Liver (tissue), 9 donors: ENCODE data around the gene RTN1. TPM values are rescaled to one million over a fixed set of nuclear protein-coding genes. Genes with fewer than 3 reads are reported as not detected.

ENCODE experiments used
- DNase-seq: peaks from one replicate; pipeline ENCODE4 v3.0.0-alpha.2; 2017; ENCODE audit warnings: low spot score
- H3K27ac ChIP-seq, 2 donors: one replicate each; pipeline ENCODE4 v1.7.0; 2013; ENCODE audit warnings: inconsistent platforms in 2 of 2, low read length in 2 of 2, control low read depth in 1 of 2, low read depth in 1 of 2, mild to moderate bottlenecking in 1 of 2
- H3K27me3 ChIP-seq, 4 donors: one replicate each; pipeline versions ENCODE4 v1.6.1 to v1.7.0; 2013; ENCODE audit warnings: low read length in 3 of 4, inconsistent platforms in 1 of 4, mild to moderate bottlenecking in 1 of 4, moderate library complexity in 1 of 4; ENCODE audit not compliant: control insufficient read depth in 4 of 4, insufficient read depth in 4 of 4
- H3K36me3 ChIP-seq, 4 donors: one replicate each; pipeline versions ENCODE4 v1.6.1 to v1.7.0; 2013; ENCODE audit warnings: low read length in 3 of 4, mild to moderate bottlenecking in 3 of 4, low read depth in 1 of 4, moderate library complexity in 1 of 4; ENCODE audit not compliant: control insufficient read depth in 4 of 4, insufficient read depth in 3 of 4
- H3K4me1 ChIP-seq, 4 donors: one replicate each; pipeline versions ENCODE4 v1.6.1 to v1.7.0; 2013; ENCODE audit warnings: low read length in 3 of 4, mild to moderate bottlenecking in 3 of 4, moderate library complexity in 1 of 4; ENCODE audit not compliant: control insufficient read depth in 4 of 4, insufficient read depth in 4 of 4
- H3K4me3 ChIP-seq, 3 donors: one replicate each; pipeline versions ENCODE4 v1.6.1 to v1.7.0; 2013; ENCODE audit warnings: low read length in 3 of 3, control low read depth in 1 of 3, low read depth in 1 of 3, mild to moderate bottlenecking in 1 of 3
- H3K9ac ChIP-seq, 2 donors: one replicate each; pipeline ENCODE4 v1.7.0; 2013; ENCODE audit warnings: low read length in 2 of 2, mild to moderate bottlenecking in 2 of 2, moderate library complexity in 2 of 2, control low read depth in 1 of 2, low read depth in 1 of 2
- H3K9me3 ChIP-seq, 4 donors: one replicate each; pipeline versions ENCODE4 v1.6.1 to v1.7.0; 2013; ENCODE audit warnings: low read length in 3 of 4; ENCODE audit not compliant: control insufficient read depth in 4 of 4
- EGR1 ChIP-seq, 2 donors: IDR thresholded peaks; 2 replicates each; pipeline ENCODE4 v1.6.1; 2016 to 2018; ENCODE audit warnings: antibody characterized with exemption in 2 of 2, low read depth in 2 of 2
- FOXA1 ChIP-seq: IDR thresholded peaks from 2 replicates; pipeline ENCODE4 v1.6.1; 2016; ENCODE audit warnings: antibody characterized with exemption
- FOXA2 ChIP-seq: IDR thresholded peaks from 2 replicates; pipeline ENCODE4 v1.6.1; 2016; ENCODE audit warnings: antibody characterized with exemption
- GABPA ChIP-seq, 2 donors: IDR thresholded peaks in 1 of 2; conservative IDR thresholded peaks in 1 of 2; 2 replicates each; pipeline ENCODE4 v1.6.1; 2016; ENCODE audit warnings: antibody characterized with exemption in 2 of 2, mild to moderate bottlenecking in 1 of 2, moderate library complexity in 1 of 2
- HNF4A ChIP-seq, 2 donors: conservative IDR thresholded peaks; 2 replicates each; pipeline ENCODE4 v1.6.1; 2016; ENCODE audit warnings: antibody characterized with exemption in 2 of 2, mild to moderate bottlenecking in 2 of 2
- HNF4G ChIP-seq: IDR thresholded peaks from 2 replicates; pipeline ENCODE4 v1.6.1; 2016; ENCODE audit warnings: antibody characterized with exemption
- JUND ChIP-seq, 2 donors: IDR thresholded peaks; 2 replicates each; pipeline ENCODE4 v1.6.1; 2016; ENCODE audit warnings: antibody characterized with exemption in 2 of 2
- NR2F2 ChIP-seq: IDR thresholded peaks from 2 replicates; pipeline ENCODE4 v1.6.1; 2016; ENCODE audit warnings: antibody characterized with exemption
- RAD21 ChIP-seq, 2 donors: IDR thresholded peaks; 2 replicates each; pipeline ENCODE4 v1.6.1; 2016; ENCODE audit warnings: antibody characterized with exemption in 2 of 2, mild to moderate bottlenecking in 2 of 2
- SP1 ChIP-seq: IDR thresholded peaks from 2 replicates; pipeline ENCODE4 v1.6.1; 2018; ENCODE audit warnings: antibody characterized with exemption, mild to moderate bottlenecking
- TAF1 ChIP-seq: conservative IDR thresholded peaks from 2 replicates; pipeline ENCODE4 v1.6.1; 2016; ENCODE audit warnings: antibody characterized with exemption, mild to moderate bottlenecking
- WGBS: extraction: QIAGEN DNeasy Blood & Tissue Kit; methylation state at CpG from one replicate; pipeline ENCODE4 v1.1.7; 2013; 5-methylcytosine and 5-hydroxymethylcytosine counted together
- polyA plus RNA-seq, 2 donors: library from polyadenylated mRNA; stranded (reverse) in 1 of 2; unstranded in 1 of 2; fragments of 200-250 nt in 1 of 2; fragments of >200 nt in 1 of 2; fragmentation: Nextera tagmentation in 1 of 2; extraction: Ambion mirVana in 1 of 2; gene quantifications; one replicate each; pipeline versions ENCODE4 v1.2.1 to v1.2.3, GENCODE V29; 2013 to 2015
- total RNA-seq, 2 donors: library from RNA; depleted of rRNA; stranded (reverse); fragments of >200 nt; gene quantifications; one replicate each; pipeline ENCODE4 v1.2.3, GENCODE V29; 2014
- TF ChIP-seq, protein P1 (sequence below): IDR thresholded peaks from 2 replicates; pipeline ENCODE4 v1.6.1; 2016; ENCODE audit warnings: antibody characterized with exemption
- TF ChIP-seq, protein P2 (sequence below): IDR thresholded peaks from 2 replicates; pipeline ENCODE4 v1.6.1; 2016; ENCODE audit warnings: antibody characterized with exemption
- TF ChIP-seq, protein P3 (sequence below): IDR thresholded peaks from 2 replicates; pipeline ENCODE4 v1.6.1; 2016; ENCODE audit warnings: antibody characterized with exemption
- TF ChIP-seq, protein P4 (sequence below): IDR thresholded peaks from 2 replicates; pipeline ENCODE4 v1.6.1; 2016; ENCODE audit warnings: antibody characterized with exemption, mild to moderate bottlenecking
- TF ChIP-seq, protein P5 (sequence below): fragments of 150-350 bp; IDR thresholded peaks from 2 replicates; pipeline ENCODE4 v1.5.1; 2017; ENCODE audit warnings: improper control_type of control experiment, low read depth, low read length; ENCODE audit not compliant: missing input control
- donor health status: healthy.
- donor health status: healthy.
- donor health status: healthy.
- donor health status: healthy.
- donor health status: healthy.

The RTN1 gene
- total and polyA plus RNA-seq, 4 donors: 0.08 to 1.8 (median 0.37) TPM

DNA sequence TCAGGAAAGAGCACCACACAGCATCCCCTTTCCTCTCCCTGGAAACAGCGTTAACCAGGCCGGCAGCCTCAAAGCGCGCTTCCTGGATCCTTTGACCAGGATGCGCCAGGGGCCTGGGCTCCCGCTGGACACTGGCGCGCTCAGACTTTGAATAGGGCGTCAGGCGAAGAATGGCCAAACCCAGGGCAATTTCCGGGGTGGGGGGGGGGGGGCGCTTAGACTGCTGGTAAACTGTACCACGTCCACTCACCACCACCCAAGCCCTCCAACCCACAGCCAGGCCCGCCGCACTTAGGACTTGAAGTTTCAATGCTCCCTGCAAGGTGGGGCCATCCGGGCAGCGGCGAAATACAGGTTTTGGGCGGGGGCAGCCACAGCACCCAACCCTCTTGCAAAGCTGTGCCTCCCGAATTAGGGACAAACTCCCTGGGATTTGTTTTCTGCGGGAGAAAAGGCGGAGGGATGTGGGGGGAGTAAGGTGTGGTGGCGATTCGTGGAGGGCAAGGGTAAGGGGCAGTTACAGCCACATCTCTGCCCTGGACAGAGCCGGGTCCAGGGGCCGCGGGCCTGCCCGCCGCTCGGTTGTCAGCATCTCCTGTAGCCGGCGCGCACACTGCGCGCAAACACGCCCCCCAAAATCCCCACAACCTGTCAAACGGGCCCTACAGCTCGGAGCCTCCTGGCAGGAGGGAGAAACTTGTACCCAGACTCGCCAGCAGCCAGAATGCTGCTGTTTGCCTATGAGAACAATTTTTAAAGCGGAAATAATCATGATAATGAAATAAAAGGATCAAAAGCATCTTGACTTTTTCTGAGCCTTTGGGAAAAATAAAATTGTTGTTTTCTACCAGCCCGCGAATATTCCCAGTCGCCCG is 958 bp downstream of the RTN1 start:
- 10% methylated on average over 44 of the region's 44 CpGs for WGBS
- H3K9me3 ChIP-seq: no peaks in the 10 kb centered on the region
- H3K27ac ChIP-seq: no peak overlapping the region
- H3K9ac ChIP-seq: peak overlapping the region in 1 of 2 donors; percentile 16
- TF ChIP-seq, protein P1, sequence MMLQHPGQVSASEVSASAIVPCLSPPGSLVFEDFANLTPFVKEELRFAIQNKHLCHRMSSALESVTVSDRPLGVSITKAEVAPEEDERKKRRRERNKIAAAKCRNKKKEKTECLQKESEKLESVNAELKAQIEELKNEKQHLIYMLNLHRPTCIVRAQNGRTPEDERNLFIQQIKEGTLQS: no peak
- TF ChIP-seq RAD21 (IDR thresholded peaks at IDR 0.05) (no peak), TAF1 (no peak), NR2F2 (no peak), HNF4A (conservative IDR thresholded peaks at IDR 0.05) (no peak), FOXA2 (no peak), FOXA1 (no peak), SP1 (no peak)
- TF ChIP-seq, protein P2, sequence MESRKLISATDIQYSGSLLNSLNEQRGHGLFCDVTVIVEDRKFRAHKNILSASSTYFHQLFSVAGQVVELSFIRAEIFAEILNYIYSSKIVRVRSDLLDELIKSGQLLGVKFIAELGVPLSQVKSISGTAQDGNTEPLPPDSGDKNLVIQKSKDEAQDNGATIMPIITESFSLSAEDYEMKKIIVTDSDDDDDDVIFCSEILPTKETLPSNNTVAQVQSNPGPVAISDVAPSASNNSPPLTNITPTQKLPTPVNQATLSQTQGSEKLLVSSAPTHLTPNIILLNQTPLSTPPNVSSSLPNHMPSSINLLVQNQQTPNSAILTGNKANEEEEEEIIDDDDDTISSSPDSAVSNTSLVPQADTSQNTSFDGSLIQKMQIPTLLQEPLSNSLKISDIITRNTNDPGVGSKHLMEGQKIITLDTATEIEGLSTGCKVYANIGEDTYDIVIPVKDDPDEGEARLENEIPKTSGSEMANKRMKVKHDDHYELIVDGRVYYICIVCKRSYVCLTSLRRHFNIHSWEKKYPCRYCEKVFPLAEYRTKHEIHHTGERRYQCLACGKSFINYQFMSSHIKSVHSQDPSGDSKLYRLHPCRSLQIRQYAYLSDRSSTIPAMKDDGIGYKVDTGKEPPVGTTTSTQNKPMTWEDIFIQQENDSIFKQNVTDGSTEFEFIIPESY: no peak
- TF ChIP-seq, protein P3, sequence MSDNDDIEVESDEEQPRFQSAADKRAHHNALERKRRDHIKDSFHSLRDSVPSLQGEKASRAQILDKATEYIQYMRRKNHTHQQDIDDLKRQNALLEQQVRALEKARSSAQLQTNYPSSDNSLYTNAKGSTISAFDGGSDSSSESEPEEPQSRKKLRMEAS: no peak
- TF ChIP-seq, protein P4, sequence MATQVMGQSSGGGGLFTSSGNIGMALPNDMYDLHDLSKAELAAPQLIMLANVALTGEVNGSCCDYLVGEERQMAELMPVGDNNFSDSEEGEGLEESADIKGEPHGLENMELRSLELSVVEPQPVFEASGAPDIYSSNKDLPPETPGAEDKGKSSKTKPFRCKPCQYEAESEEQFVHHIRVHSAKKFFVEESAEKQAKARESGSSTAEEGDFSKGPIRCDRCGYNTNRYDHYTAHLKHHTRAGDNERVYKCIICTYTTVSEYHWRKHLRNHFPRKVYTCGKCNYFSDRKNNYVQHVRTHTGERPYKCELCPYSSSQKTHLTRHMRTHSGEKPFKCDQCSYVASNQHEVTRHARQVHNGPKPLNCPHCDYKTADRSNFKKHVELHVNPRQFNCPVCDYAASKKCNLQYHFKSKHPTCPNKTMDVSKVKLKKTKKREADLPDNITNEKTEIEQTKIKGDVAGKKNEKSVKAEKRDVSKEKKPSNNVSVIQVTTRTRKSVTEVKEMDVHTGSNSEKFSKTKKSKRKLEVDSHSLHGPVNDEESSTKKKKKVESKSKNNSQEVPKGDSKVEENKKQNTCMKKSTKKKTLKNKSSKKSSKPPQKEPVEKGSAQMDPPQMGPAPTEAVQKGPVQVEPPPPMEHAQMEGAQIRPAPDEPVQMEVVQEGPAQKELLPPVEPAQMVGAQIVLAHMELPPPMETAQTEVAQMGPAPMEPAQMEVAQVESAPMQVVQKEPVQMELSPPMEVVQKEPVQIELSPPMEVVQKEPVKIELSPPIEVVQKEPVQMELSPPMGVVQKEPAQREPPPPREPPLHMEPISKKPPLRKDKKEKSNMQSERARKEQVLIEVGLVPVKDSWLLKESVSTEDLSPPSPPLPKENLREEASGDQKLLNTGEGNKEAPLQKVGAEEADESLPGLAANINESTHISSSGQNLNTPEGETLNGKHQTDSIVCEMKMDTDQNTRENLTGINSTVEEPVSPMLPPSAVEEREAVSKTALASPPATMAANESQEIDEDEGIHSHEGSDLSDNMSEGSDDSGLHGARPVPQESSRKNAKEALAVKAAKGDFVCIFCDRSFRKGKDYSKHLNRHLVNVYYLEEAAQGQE: no peak
- H3K4me1 ChIP-seq: peaks cover 3 to 18% (median 10%) of the 10 kb centered on the region in 4 donors
- peak overlapping the region in 1 of 3 donors; percentile 68 for H3K4me3 ChIP-seq
- DNase-seq: no peak
- H3K27me3 ChIP-seq: peaks cover 0 to 13% (median 5%) of the 10 kb centered on the region in 4 donors
- no peaks in the 10 kb centered on the region for H3K36me3 ChIP-seq

DNA sequence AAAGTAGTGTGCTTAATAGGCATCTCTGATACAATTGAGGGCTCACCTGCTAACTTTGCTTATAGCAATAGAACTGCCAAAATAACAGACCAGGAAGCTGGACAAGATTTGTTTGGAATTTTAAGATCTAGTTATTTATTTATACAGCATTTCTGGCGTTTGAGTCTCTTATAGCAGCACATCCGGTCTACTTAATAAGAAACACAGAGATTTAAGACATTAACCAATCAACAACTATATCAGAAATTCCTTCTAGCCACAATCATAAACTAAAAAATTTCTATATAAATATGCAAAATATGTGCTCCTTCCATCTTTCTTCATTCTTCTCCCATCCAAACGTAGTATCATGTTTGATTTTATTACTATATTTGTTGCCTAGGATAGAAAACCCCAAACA is 2.6 kb downstream of the RTN1 start:
- Histone ChIP-seq H3K27me3 (peaks cover 0 to 13% (median 5%) of the 10 kb centered on the region in 4 donors), H3K4me1 (peaks cover 3 to 18% (median 10%) of the 10 kb centered on the region in 4 donors), H3K4me3 (no peak overlapping the region), H3K9me3 (no peaks in the 10 kb centered on the region), H3K9ac (no peak overlapping the region), H3K27ac (no peak overlapping the region), H3K36me3 (no peaks in the 10 kb centered on the region)
- 55% methylated on average over 3 of the region's 3 CpGs for WGBS
- DNase-seq: no peak
- TF ChIP-seq JUND (IDR thresholded peaks at IDR 0.05): no peak
- TF ChIP-seq NR2F2: no peak
- TF ChIP-seq, protein P2: no peak
- TF ChIP-seq, protein P1: no peak
- TF ChIP-seq, protein P3: no peak
- TF ChIP-seq HNF4A (conservative IDR thresholded peaks at IDR 0.05): no peak
- TF ChIP-seq GABPA (IDR thresholded peaks at IDR 0.05 in 1 of 2, conservative IDR thresholded peaks at IDR 0.05 in 1 of 2): no peak
- no peak for TF ChIP-seq FOXA2
- TF ChIP-seq, protein P5, sequence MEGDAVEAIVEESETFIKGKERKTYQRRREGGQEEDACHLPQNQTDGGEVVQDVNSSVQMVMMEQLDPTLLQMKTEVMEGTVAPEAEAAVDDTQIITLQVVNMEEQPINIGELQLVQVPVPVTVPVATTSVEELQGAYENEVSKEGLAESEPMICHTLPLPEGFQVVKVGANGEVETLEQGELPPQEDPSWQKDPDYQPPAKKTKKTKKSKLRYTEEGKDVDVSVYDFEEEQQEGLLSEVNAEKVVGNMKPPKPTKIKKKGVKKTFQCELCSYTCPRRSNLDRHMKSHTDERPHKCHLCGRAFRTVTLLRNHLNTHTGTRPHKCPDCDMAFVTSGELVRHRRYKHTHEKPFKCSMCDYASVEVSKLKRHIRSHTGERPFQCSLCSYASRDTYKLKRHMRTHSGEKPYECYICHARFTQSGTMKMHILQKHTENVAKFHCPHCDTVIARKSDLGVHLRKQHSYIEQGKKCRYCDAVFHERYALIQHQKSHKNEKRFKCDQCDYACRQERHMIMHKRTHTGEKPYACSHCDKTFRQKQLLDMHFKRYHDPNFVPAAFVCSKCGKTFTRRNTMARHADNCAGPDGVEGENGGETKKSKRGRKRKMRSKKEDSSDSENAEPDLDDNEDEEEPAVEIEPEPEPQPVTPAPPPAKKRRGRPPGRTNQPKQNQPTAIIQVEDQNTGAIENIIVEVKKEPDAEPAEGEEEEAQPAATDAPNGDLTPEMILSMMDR: no peak
- no peak for TF ChIP-seq EGR1 (IDR thresholded peaks at IDR 0.05; ENCODE audit: low read depth in 2 of 2)
- no peak for TF ChIP-seq RAD21 (IDR thresholded peaks at IDR 0.05)
- TF ChIP-seq SP1: no peak
- no peak for TF ChIP-seq HNF4G
